ENCODE data around the gene FNDC3A. TPM values are rescaled to one million over a fixed set of nuclear protein-coding genes. Genes with fewer than 3 reads are reported as not detected.

Gene FNDC3A
- total RNA-seq, 1 donor from 2014 or later: 69.3 TPM

DNA sequence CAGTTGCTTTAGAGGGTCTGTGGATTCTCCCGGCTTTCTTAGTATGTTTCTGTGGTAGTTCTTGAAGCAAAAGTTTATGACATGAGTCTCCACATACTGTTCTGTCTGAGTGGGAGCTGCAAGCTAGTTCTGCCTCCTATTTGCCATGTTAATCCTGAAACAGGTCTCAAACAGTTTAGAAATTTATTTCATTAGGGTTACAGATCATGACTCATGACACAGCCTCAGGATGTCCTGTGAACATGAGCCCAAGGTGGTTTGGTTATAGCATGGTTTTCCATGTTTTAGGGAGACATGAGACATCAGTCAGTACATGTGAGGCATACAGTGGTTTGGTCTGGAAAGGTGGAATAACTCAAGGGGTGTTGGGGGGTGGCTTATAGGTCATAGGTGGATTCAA lies 77.5 kb downstream of the FNDC3A start:
- no peaks in the 10 kb centered on the region for H3K79me2 ChIP-seq (ENCODE audit: low read depth)
- H3K27me3 ChIP-seq: no peaks in the 10 kb centered on the region
- H2AFZ ChIP-seq (replicated peaks): no peak overlapping the region
- no peak for DNase-seq (ENCODE audit: low spot score)
- H3K9me3 ChIP-seq (ENCODE audit: low read depth): no peaks in the 10 kb centered on the region
- H3K27ac Mint-ChIP-seq: no peak overlapping the region
- H3K36me3 Mint-ChIP-seq: peaks cover 41% of the 10 kb centered on the region
- no peak overlapping the region for H3K4me3 ChIP-seq
- no peak overlapping the region for H3K4me3 Mint-ChIP-seq
- no peak overlapping the region for H3K27ac ChIP-seq
- H3K36me3 ChIP-seq: no peaks in the 10 kb centered on the region
- H3F3A ChIP-seq (ENCODE audit: low read depth): no peaks in the 10 kb centered on the region
- no peak for TF ChIP-seq EZH2phosphoT487 (IDR thresholded peaks at IDR 0.05)
- no peak for TF ChIP-seq CTCF (IDR thresholded peaks at IDR 0.05)
- TF ChIP-seq EZH2 (IDR thresholded peaks at IDR 0.05): no peak
- no peaks in the 10 kb centered on the region for H4K20me1 ChIP-seq (ENCODE audit: low read depth)
- H3K27me3 Mint-ChIP-seq (ENCODE audit: insufficient read depth, low read depth): no peaks in the 10 kb centered on the region
- H3K9ac ChIP-seq: no peak overlapping the region
- no peaks in the 10 kb centered on the region for H3K4me1 ChIP-seq
- H3K4me2 ChIP-seq: no peak overlapping the region
- peaks cover 34% of the 10 kb centered on the region for H3K9me3 Mint-ChIP-seq
- H3K4me1 Mint-ChIP-seq: peaks cover 2% of the 10 kb centered on the region

GRCh38 chr13:49053906-49054305 lies 78.2 kb downstream of the FNDC3A start:
- Histone ChIP-seq H3K27ac (no peak overlapping the region), H3K4me3 (no peak overlapping the region), H3K4me2 (no peak overlapping the region), H2AFZ (replicated peaks) (no peak overlapping the region), H4K20me1 (ENCODE audit: low read depth) (no peaks in the 10 kb centered on the region), H3K27me3 (no peaks in the 10 kb centered on the region), H3F3A (ENCODE audit: low read depth) (no peaks in the 10 kb centered on the region), H3K36me3 (no peaks in the 10 kb centered on the region), H3K9me3 (ENCODE audit: low read depth) (no peaks in the 10 kb centered on the region), H3K79me2 (ENCODE audit: low read depth) (no peaks in the 10 kb centered on the region), H3K9ac (no peak overlapping the region), H3K4me1 (no peaks in the 10 kb centered on the region)
- Mint-ChIP-seq H3K4me3 (no peak overlapping the region), H3K36me3 (peaks cover 41% of the 10 kb centered on the region), H3K27me3 (ENCODE audit: insufficient read depth, low read depth) (no peaks in the 10 kb centered on the region), H3K9me3 (peaks cover 33% of the 10 kb centered on the region), H3K27ac (no peak overlapping the region), H3K4me1 (peaks cover 2% of the 10 kb centered on the region)
- TF ChIP-seq CTCF (IDR thresholded peaks at IDR 0.05) (no peak), EZH2 (IDR thresholded peaks at IDR 0.05) (no peak), EZH2phosphoT487 (IDR thresholded peaks at IDR 0.05) (no peak)
- no peak for DNase-seq (ENCODE audit: low spot score)

- peaks cover 2% of the 10 kb centered on the region for H3K4me1 Mint-ChIP-seq
- peaks cover 25% of the 10 kb centered on the region for H3K9me3 Mint-ChIP-seq
- no peak for TF ChIP-seq CTCF (IDR thresholded peaks at IDR 0.05)
- TF ChIP-seq EZH2 (IDR thresholded peaks at IDR 0.05): no peak
- no peak for TF ChIP-seq EZH2phosphoT487 (IDR thresholded peaks at IDR 0.05)
- no peaks in the 10 kb centered on the region for H3K36me3 ChIP-seq
- H3K9ac ChIP-seq: no peak overlapping the region
- H3K4me3 ChIP-seq: no peak overlapping the region
- no peak overlapping the region for H3K4me2 ChIP-seq
- no peak overlapping the region for H3K27ac Mint-ChIP-seq
- H3K79me2 ChIP-seq (ENCODE audit: low read depth): no peaks in the 10 kb centered on the region
- no peak for DNase-seq (ENCODE audit: low spot score)
- H3F3A ChIP-seq (ENCODE audit: low read depth): no peaks in the 10 kb centered on the region
- H3K36me3 Mint-ChIP-seq: peaks cover 36% of the 10 kb centered on the region
- no peaks in the 10 kb centered on the region for H3K9me3 ChIP-seq (ENCODE audit: low read depth)
- no peaks in the 10 kb centered on the region for H3K27me3 Mint-ChIP-seq (ENCODE audit: insufficient read depth, low read depth)
- H4K20me1 ChIP-seq (ENCODE audit: low read depth): no peaks in the 10 kb centered on the region
- H3K4me1 ChIP-seq: no peaks in the 10 kb centered on the region
- H3K27ac ChIP-seq: no peak overlapping the region
- H2AFZ ChIP-seq (replicated peaks): no peak overlapping the region
- no peak overlapping the region for H3K4me3 Mint-ChIP-seq
- H3K27me3 ChIP-seq: no peaks in the 10 kb centered on the region
Measured at GRCh38 chr13:49055021-49055420, 79.3 kb downstream of the FNDC3A start.

All from neural progenitor cell (in vitro differentiated cells).